D721Med (cell line): ENCODE data around the gene RND1.

Experiments
- DNase-seq: peaks from one replicate; pipeline ENCODE4 v3.0.0; 2011; ENCODE audit warnings: low spot score; ENCODE audit not compliant: insufficient read length
- FAIRE-seq: peaks from 2 replicates; lab custom pipeline; 2011; peaks lifted over from hg19 to GRCh38; lab: Jason Lieb, UNC
- CTCF ChIP-seq: IDR thresholded peaks from 2 replicates; pipeline ENCODE4 v1.5.1; 2012; ENCODE audit warnings: mild to moderate bottlenecking, control low read depth; ENCODE audit not compliant: insufficient read depth; ENCODE audit errors: missing control alignments

RND1 gene

GRCh38 chr12:48813465-48814261 is 52.0 kb downstream of the RND1 start:
- no peak for FAIRE-seq
- no peak for TF ChIP-seq CTCF
- no peak for DNase-seq

GRCh38 chr12:48812389-48812788 is 53.3 kb downstream of the RND1 start:
- FAIRE-seq (no peak), DNase-seq (no peak)
- no peak for TF ChIP-seq CTCF

GRCh38 chr12:48811437-48812090 is 54.1 kb downstream of the RND1 start:
- no peak for DNase-seq
- FAIRE-seq = no peak
- TF ChIP-seq CTCF = no peak

- no peak for DNase-seq
- FAIRE-seq = no peak
Measured at GRCh38 chr12:48810903-48811431, 54.7 kb downstream of the RND1 start.

GRCh38 chr12:48807981-48808380 is 57.7 kb downstream of the RND1 start:
- no peak for TF ChIP-seq CTCF
- DNase-seq (no peak), FAIRE-seq (no peak)

More at GRCh38 chr12:48810903-48811431, 54.7 kb downstream of the RND1 start:
- TF ChIP-seq CTCF = no peak
